GM21576 (cell line): ENCODE measurements around the gene LMCD1.

ENCODE experiments used
- ATAC-seq: cut with Tn5 transposase; IDR thresholded peaks from one replicate; pipeline ENCODE4 v1.9.1; 2021; ENCODE audit warnings: mild to moderate bottlenecking, moderate library complexity; ENCODE audit not compliant: unreplicated experiment

LMCD1 gene

DNA sequence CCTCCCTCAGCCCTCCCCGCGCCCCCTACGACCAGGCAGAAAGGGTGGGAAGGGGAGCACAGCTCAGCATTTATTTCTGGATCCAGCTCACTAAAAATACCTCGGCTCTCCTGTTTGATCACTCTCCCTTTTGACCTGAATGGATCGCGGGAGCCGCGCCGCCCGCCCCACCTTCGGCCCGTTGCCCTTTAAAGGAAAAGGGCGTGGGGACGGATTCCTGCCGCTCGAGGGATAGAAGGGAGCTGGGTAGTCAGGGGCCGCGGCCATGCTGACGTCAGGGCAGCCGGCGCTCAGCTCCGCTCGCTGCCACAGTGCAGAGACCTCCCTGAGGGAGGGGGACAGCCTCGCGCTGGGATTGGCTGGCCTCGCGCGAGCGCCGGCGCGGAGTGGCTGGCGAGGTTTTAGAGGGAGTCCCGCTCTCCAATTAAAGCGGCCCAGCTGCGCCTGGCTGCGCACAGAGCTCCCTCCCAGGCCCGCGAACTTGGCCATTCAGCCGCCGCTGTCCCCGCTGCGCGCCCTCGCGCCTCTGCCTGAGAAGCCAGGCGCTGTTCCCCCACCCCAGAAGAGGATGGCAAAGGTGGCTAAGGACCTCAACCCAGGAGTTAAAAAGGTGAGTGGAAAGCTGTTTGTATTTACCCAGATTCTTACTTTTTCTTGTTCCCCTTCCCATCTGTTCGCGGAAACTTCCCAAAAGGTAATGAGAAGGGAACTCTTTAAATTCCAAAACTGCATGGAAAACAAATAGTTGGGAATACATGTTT is at the start of gene LMCD1:
LMCD1 (plus strand) TSS at position 453 of the 761 bp plus-strand sequence; CDS start at position 569, 116 bp downstream.
- ATAC-seq, result peak; percentile 94

DNA sequence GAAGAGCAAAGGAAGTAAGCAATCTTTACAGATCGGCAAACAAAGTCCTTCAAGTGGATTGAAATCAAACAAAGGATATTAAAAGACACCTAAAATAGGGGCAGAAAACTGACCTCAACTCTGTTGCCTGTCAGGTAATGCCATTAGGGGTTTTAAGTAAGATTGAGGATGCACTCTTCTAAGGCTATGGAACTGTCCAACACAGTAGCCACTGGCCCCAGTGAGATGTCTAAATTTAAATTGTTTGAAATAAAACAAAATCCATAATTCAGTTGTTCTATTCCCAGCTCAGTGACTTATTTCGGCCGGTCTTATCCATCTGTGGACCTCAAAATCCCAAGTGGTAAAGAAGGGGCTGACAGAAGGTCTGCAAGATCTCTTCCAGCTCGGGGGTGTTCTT is 49.5 kb upstream of the LMCD1 start:
- ATAC-seq, result no peak

DNA sequence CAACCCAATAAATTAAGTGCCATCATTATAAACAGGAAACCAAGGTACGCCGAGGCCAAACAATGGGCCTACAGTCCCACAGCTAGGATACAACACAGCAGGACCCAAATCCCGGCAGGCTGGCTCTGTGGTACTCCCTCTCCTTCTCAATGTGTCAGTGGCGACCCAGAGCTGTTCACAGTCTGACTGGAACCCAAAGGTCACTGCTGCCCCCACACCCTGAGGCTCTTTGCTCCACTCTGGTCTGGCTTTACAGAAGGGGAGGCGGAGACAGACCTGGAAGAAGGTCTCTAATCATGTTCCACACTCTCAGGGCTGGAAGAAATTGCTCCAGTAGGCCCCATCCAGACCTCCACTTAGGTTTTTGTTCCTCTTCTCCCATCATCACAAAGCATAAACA is 48.5 kb upstream of the LMCD1 start:
- no peak for ATAC-seq

GRCh38 chr3:8455526-8456411 is 45.9 kb upstream of the LMCD1 start:
- ATAC-seq, result no peak

DNA sequence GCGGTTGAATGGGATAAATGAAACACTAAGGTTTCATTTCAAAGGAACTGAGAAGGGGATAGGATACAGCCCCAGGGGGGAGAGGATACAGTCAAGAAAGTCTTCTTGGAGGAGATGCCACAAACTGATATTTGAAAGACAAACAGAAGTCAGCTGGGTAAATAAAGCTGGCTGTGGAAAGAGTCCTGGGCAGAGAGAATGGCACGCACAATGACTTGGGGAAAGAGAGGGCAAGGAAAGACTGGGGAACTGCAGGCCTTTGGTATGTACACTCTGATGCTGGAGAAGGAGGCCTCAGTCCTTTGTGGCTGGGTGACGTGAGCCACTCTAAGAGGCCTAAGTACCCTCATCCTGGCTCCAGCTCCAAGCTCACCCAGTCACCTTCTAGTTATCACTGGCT is 45.2 kb upstream of the LMCD1 start:
- no peak for ATAC-seq

DNA sequence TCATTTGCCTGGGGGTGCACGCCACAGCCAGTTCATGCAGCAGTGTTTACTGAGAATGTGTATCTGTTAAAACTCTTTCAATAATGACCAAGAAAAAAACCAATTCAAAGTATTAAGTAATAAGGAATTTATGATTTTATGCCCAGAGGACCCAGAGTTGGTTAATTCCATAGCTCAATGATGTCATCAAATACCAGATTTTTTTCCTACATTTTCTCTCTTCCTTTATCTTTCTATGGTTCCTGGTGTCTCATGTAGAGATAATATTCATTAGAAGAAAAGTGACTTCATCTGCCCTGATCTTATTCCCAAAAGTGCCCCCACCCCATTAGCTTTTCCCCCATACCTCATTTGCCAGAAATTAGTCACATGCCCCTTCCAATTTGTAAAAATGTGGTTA is 44.6 kb upstream of the LMCD1 start:
- no peak for ATAC-seq

- no peak for ATAC-seq
These were observed 43.4 kb upstream of the LMCD1 start for GRCh38 chr3:8458238-8458661.

- no peak for ATAC-seq
These were observed 42.9 kb upstream of the LMCD1 start for GRCh38 chr3:8458711-8459110.

GRCh38 chr3:8460050-8460708 is 41.4 kb upstream of the LMCD1 start:
- no peak for ATAC-seq

DNA sequence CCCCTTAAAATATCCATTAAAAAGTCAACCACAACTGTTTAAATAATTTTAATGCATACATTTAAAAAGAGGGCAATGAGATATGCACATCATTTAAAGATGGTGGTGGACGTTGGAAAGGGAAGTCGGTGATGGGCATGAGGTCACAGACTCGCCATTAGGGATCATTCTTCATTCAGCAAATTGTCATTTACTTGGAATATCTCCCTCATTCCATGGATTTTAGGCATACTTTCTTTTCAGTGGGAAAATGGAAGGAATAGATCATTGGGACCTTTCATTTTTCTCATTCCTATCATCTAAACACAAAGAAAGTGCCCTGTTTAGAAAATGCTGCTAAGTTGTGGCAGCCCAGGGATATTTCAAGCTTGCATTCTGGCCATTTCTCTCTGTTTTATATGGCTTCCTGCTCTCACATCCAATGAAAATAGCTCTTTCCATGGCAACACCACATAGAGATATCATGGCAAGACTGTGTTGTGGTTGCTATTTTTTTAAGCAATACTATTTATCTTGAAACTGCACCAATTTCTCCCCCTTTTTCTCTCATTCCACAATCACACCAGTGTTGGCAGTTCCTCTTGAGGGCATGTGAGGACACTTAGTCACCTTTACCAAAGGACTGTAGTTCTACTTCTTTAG is 40.7 kb upstream of the LMCD1 start:
- no peak for ATAC-seq

DNA sequence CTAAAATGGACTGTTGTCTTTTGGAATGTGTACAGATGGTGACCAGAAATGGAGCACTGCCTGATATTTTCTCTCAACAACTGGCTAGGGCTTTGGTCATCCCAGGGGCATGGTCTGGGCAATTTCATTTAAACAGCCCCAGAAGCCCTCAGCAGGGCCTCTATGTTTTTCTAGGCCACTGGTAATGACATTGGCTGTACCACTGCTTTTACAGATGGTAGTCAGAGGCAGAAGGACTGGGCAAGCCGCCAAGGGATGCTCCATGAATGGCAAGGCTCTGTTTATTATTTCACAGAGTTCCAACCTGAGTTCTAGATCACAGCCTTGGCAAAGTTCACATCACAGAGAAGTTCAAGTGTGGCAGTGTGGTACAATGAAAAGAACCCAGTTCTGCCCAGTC is 37.0 kb upstream of the LMCD1 start:
- no peak for ATAC-seq

GRCh38 chr3:8466526-8466925 is 35.1 kb upstream of the LMCD1 start:
- no peak for ATAC-seq

DNA sequence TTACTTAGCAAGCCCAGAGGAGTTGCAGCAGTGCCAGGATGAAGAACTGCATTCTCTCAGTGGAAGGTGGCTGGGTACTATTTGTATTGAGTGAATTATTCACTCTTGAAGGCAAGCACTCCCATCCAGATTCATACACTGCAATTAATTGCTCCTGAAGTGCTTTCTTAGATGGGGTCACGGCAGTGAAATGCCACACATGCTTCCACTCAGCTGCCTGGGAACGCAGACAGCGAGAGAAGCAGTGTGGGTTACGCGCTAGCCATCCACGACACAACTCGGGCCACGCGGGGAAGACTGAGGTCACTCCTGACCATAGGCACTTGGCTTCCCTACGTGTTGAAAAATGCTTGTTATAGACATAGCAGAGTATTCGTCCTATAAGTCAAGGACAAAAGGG is 30.8 kb upstream of the LMCD1 start:
- ATAC-seq, result no peak

- no peak for ATAC-seq
These were observed 29.1 kb upstream of the LMCD1 start for GRCh38 chr3:8472549-8472948.

GRCh38 chr3:8473029-8473428 is 28.6 kb upstream of the LMCD1 start:
- no peak for ATAC-seq

DNA sequence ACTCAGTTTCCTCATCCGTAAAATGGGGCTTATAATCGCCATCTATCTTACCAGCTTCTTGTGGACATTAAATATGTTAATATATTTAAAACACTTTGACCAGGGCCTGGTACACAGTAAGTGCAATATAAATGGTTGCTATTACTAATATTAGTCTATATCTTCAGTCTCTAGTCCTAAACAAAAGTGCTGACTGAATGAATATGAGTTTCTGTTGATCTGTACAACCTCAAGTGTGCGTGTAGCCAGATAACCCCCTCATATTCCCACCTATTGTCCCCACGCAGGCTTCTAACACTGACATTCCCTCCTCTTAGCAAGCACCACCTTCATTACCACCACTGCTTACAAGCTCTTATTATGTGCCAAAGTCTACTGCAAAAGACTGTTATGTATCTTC is 27.6 kb upstream of the LMCD1 start:
- no peak for ATAC-seq

DNA sequence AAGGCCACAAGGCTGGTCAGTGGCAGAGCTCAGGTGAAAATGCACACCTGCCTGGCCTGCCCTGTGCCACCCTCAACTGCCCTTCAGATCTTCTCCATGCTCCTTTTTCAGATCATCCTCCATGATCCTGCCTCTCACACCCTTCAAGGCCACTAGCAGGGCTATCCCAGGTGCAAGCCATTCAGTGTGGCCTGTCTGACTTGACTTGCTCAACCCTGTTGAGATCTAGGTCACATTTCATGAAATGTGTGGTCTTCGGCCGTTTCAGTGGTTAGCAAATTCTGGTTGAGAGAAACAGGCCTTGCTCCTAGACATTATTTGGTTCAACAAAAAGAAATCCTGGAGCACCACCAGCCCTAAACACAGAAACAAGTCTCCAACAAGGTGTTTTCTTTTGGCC is 26.6 kb upstream of the LMCD1 start:
- no peak for ATAC-seq

GRCh38 chr3:8480699-8481098 is 20.9 kb upstream of the LMCD1 start:
- ATAC-seq, result no peak

- no peak for ATAC-seq
These were observed 20.2 kb upstream of the LMCD1 start for GRCh38 chr3:8481380-8481779.

- no peak for ATAC-seq
These were observed 19.4 kb upstream of the LMCD1 start for GRCh38 chr3:8482263-8482662.
